ENCODE results near the gene PLEKHH2.
A peak's percentile ranks its signal among the peaks of the same experiment; 100 is the strongest.
"Not testable (repeated sequence)": the region's sequence is repeated elsewhere in the genome, so short reads cannot be mapped to it uniquely, and the experiment has no call there.

The PLEKHH2 gene

DNA sequence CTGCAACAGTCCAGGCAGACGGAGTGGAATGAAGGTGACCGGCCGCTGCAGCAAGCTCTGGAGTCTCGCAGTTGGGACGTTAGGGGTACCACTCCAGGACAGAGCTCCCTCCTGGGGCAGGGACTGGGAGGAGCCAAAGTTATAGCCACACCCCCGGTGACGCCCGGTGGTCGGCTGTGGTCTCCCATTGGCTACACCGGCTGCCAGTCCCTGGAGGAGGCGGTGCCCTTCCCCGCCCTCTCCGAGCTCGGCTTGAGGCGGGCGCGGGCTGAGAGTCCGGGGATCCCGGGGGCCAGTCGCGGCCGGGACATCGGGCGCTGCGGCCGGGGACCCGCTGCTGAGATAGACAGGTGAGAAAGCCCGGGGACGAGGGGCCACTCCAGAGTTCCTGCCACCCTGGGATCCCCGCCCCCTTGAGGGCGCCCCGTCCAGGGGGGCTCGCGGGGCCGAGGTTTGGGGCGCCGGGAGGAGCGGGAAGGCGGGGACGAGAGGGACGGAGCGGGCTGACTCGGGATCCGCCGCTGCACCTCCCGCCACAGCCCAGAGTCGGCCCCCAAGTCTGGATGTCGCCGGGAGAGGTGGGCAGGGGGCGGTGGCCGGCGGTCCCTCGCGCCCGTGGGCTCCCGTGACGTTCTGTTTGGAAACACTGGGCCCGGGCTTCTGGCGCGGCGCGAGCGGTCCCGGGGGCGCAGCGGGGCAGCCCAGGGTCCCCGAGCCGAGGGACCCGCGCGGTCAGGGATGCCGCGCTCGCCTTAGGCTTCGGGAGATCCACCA lies at the start of gene PLEKHH2:
PLEKHH2 (plus strand) TSS at position 231 of the 774 bp plus-strand sequence. CDS start 7,414 bp downstream, outside the sequence.
- ATAC-seq (peak; percentile 100), DNase-seq (peak; percentile 95)

DNA sequence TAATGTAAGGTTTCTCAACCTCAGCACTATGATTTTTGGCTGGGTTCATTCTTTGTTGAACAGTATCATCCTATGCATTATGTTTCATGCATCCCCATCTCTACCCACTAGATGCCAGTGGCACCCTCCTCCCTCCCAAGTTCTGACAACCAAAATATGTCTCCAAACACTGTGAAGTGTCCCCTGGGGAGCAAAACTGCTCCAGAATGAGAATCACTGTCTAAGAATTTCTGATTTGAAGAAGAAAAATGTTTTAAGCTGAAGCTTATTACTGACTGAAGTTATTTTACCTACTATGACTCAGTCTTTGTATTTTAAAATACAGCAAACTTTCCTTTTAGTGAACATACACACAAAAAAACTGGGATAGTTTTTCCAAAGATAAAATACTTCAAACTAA lies 44.6 kb upstream of the PLEKHH2 start:
- DNase-seq (no peak), ATAC-seq (no peak)

DNA sequence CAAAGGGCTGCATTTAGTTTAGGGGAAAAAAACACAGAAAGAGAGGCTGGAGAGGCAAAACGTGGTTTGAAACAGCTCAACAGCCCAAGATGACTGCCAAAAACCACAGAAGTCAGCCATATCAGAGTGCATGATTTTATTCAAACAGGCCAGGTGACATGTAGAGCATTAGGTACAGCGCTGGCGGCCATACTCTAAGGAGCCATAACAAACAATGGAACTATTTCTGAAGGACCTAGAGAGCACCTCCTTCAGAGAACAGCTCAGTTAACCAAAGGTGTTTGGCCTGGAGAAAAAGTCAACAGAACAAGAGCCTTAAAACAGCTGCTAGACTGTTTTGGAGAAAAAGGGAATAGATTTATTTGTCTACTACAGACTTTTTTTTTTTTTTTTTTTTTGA lies 43.8 kb upstream of the PLEKHH2 start:
- DNase-seq (no peak), ATAC-seq (no peak)

DNA sequence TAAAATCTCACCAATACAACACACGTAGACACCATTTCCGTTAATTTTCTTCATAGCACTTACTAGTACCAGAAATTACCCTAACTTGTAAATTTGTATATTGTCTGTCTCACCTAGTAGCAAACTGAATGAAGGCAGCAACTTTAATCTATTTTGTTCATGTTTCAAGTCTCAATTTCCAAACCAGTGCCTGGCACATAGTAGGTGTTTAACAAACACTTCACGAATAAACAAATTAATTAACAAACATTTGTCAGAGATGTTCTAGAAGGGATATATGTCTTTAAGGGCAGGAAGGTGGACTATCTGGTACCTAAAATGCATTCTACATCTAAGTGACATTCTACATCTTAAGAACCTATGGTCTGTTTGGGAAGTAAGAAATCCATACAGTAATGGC lies 42.2 kb upstream of the PLEKHH2 start:
- ATAC-seq (no peak), DNase-seq (no peak)

DNA sequence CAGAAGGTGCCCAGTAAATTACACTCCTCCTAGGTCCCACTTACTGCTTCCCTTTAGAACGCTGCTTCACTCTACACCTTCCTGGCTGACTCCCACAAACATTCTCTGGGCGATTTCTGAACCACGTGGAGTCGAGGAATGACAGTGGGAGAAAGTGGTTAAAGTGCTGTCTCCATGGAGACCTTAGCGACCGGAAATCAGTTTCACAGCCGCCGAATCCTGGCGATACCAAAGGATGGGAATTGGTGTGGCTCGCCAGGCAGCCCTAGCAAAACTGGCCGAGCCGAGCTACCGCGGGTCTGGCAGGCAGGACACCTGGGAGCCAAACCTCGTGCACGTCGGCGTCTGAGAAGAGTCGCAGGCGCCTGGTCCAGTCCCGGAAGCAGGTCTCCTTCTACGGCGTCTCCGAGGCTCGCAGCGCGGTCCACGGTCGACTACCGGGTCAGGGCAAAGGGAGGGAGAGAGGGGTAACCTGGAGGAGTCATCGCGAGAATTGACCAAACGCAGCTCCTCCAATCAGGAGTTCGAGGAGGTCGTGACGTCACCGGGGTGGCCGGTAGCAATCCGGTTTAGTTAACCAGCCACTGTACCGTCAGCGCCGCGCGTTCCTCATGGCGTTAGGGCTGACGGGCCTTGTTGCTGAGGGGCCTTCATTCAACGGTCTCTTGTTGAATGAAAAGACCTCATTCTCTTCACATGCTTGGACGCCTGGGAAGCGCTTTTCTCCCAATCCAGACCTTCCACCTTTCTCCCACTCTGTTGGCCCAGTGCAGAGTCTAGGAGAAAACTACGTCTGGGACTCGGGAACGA lies 41.3 kb upstream of the PLEKHH2 start, which contains the start of gene THADA:
THADA (minus strand) TSS at position 436 of the 810 bp plus-strand sequence. CDS start 3,646 bp downstream, outside the sequence.
- ATAC-seq: peak; percentile 99

DNA sequence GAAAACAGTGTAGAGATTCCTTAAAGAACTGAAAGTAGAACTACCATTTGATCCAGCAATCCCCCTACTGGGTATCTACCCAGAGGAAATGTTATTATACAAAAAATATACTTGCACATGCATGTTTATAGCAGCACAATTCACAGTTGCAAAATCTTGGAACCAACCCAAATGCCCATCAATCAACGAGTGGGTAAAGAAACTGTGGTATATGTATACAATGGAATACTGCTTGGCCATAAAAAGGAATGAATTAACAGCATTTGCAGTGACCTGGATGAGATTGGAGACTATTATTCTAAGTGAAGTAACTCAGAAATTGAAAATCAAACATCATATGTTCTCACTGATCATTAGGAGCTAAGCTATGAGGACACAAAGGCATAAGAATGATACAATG lies 36.5 kb upstream of the PLEKHH2 start:
- not testable (repeated sequence) for ATAC-seq, DNase-seq

More for the DNA sequence above, 41.3 kb upstream of the PLEKHH2 start, which contains the start of gene THADA:
- DNase-seq: peak; percentile 99

DNA sequence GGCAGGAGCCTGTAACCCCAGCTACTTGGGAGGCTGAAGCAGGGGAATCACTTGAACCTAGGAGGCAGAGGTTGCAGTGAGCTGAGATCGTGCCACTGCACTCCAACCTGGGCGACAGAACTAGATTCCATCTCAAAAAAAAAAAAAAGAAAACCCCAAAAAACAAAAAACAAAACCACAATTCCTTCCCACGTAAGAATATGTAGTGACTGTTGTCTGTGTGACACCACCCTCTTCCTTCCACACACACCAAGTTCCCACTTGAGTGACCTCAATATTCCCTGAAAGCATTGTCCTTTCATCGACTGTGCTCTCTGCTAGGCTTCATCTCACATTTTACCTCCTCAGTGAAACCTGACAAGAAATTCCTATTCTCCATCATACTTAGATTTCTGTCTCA lies 32.4 kb upstream of the PLEKHH2 start:
- ATAC-seq: no peak

DNA sequence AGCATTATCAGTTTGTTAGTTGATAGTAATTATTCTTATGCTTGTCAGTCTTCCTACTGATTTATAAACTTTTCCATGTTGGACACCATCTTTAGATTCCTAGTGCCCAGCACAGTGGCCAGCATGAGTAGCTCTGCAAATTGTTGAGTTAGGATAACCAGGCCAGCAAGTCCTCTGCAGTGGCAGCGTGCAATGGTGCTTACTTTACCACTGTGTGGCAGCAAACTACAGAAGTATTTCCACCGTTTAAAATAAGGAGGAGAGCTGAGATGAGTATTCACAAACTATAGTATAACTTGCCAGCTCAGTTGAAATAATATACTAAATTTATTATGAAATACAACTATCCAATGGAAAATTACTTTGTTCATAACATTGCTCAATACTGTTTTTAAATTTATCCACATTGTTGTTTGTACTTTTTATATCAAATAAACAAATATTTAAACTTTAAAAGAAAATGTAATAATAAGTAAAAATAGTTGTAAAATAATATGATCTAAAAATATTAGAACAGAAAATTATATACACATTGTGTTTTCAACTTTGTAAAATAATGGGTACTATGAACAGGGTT lies 31.9 kb upstream of the PLEKHH2 start:
- ATAC-seq (peak; percentile 77), DNase-seq (peak; percentile 23)

More for the DNA sequence above, 32.4 kb upstream of the PLEKHH2 start:
- DNase-seq: no peak

DNA sequence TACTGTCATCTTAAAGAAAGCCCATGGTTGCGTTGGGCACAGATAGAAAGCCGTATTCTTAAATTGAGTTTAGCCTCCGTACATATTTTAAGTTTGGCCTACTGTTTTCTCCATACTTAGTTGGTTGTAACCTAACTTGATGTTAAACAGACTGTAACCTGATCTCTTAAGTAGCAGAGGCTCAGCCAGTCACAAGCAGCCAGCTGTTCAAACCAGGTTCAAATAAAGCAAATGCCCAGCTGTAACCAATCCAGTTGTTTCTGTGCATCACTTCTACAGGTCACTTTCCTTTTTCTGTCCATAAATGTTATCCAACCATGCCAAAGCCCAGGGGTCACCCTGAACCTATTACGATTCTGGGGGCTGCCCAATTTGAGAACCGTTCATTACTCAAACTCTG lies 31.2 kb upstream of the PLEKHH2 start:
- DNase-seq (no peak), ATAC-seq (no peak)

DNA sequence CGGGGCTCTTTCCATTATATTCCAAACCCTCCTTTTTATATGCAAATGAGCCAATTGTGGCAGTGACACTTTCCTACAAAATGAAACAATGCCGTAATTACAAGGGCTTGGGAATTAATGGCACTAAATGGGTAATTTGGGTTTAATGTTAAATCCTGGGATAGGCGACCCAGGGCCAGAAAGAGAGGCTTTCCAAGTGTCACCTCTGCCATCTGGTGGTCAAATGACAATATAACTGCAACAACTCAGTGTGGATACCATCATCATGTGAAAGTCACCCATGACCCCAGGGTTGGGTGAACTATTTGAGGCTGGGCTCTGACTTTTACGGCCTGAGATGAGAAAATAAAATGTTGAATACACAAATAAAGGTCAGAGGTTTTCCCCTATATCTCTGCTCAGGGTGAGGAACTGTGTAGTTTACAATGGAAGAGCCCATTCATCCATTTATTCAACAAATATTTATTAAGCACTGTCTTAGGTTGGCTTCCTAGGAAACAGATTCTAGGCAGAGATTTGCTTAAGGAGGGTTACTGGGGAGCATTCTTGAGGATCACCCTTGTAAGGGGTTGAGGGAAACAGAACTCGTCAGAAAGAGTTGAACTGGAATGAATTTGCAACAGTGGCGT lies 27.7 kb upstream of the PLEKHH2 start:
- DNase-seq: peak; percentile 25
- peak; percentile 67 for ATAC-seq

DNA sequence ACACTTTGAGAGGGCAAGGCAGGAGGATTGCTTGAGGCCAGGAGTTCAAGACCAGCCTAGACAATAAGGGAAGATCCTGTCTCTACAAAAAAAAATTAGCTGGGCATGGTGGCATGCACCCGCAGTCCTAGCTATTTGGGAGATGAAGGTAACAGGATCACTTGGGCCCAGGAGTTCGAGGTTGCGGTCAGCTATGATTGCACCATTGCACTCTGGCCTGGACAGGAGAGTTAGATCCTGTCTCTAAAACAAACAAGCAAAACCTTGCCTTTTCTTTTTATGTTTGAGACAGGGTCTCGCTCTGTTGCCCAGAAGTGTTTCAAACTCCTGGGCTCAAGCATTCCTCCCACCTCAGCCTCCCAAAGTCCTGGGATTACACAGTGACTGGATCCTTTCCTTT lies 26.7 kb upstream of the PLEKHH2 start:
- no peak for ATAC-seq
- no peak for DNase-seq

DNA sequence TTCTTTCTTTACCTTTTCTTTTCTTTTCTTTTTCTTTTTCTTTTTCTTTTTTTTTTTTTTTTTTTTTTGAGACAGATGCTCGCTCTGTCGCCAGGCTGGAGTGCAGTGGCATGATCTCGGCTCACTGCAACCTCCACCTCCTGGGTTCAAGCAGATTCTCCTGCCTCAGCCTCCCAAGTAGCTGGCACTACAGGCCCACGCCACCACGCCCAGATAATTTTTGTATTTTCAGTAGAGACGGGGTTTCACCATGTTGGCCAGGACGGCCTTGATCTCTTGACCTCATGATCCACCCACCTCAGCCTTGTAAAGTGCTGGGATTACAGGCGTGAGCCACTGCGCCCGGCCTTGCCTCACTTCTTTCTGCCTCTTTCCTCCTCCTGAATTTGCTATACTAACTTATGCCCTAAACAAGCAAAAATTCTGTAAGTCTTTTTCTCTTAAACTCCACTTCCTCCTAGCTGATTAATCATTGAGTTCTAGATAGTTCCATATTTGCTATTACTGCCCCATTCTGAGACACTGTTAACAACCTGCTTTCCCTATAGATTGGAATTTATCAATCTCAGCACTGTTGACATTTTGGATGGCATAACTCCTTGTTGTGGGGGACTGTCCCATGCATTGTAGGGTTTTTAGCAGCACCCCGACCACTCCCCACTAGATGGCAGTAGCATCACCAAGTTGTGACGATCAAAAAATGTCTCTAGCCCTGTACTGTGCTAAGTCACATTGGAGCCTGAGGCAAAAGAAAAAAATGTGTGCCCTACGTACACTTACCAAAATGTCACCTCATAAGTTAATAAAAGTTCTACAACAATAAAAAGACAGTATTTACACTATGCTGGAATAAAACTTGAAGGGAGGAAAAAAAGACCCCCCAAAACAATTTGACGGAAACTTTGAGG lies 24.8 kb upstream of the PLEKHH2 start:
- ATAC-seq (peak; percentile 94), DNase-seq (peak; percentile 74)

DNA sequence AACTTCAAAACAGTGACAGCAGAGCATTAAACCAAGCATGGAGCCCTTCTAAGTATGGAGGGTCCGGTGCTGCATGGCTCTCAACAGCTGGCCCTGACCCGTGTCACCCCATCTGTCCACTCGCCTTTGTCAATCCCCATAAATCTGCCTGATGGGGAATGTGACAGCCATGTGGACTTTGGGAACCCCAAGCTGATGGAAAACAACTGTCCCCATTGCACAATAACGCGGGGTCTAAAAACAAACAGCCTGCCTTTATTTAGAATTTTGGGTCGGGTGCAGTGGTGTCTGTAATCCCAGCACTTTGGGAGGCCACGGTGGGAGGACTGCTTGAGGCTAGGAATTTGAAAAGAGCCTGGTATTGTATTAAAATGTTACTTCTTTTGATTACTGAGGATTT lies 24.1 kb upstream of the PLEKHH2 start:
- DNase-seq: no peak
- ATAC-seq: no peak

DNA sequence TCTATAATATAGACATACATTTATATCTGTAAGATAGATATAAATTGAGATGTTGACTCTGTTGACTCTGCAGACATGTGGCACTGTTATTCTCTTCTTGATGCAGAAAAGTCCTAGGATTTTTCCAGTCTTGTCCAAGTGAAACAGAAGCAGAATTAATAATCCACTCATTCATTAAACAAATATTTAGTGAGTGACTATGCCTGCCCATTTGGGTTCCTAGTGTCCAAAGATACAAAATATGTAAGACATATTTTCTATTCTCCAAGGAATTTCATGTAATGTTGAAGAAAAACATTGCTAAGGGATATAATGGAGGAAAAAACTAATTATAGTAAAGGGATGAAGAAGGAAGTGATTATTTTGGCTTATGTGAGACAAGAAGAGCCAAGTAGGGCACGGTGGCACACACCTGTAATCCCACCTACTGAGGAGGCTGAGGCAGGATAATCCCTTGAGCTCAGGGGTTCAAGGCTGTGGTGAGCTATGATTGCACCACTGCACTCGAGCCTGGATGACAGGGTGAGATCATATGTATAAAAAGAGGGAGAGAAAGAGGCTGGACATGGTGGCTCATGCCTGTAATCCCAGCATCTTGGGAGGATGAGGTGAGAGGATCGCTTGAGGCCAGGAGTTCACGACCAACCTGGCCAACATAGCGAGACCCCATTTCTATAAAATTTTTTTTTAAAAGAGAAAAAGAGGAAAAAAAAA lies 19.9 kb upstream of the PLEKHH2 start:
- DNase-seq (no peak), ATAC-seq (no peak)

DNA sequence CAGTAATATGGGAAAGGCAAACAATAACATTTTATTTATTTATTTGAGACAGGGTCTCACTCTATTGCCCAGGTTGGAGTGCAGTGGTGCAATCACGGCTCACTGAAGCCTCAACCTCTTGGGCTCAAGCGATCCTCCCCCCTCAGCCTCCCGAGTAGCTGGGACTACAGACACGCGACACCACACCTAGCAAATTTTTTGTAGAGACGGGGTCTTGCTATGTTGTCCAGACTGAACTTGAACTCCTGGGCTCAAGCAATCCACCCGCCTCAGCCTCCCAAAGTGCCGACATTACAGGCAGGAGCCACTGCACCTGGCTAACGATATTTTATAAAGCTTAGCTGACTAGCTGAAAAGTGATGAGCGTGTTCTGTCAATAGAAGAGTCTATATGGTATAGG lies 17.5 kb upstream of the PLEKHH2 start:
- no peak for ATAC-seq
- no peak for DNase-seq

DNA sequence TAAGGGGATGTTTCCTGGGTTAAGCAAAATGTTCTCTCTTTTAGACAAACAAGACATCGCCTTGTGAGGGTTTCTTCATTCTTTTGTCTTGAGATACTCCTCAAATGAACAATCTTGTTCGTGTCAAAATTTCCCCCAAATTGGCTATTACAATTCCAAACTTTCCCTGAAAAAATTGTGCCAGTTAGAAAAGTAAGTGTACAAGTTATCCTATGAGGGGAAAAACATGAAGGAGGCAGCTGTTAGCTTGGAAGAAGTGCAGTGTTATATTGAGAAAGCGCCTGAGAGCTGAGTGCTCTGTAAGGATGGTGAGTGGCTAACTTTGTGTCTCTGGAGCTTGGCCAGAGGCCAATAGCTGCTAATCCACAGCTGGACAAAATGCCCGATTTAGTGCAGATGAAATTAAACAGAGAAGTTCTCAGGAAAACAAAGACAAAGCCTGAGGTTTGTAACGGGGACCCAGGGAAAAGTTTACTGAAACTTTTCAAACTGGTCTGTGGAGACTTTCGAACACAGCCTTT lies 14.1 kb upstream of the PLEKHH2 start:
- DNase-seq (no peak), ATAC-seq (no peak)

DNA sequence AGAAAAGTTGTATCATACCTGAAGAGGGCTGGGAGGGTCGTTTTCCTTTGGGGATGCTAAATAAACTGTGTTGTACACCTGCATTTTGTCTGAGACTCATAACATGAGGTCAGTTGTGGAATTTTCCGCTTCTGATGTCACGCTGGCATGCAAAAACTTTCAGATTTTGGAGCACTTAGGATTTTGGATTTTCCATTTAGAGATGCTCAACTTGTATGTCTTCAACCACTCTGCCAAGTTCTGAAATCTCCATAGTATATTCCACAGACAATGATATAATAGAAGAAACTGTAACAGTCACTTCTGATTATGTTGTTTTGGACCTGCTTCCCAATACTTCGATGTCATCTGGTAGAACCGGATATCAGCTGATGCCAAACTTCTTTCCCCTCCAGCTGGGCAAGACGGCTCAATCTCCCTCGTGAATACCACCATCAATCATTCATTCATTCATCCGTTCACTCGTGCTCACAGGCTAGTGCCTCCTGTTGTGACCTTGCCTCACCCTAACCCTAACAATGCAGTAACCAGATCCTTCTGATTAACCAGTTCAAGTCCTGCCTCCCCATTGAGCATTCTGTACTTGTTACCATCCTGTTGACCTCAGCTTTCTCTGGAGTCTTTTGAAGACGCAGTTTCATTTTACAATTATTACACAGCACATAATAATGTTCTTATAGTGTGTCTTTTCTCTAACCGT lies 5.3 kb upstream of the PLEKHH2 start:
- DNase-seq: no peak
- no peak for ATAC-seq

DNA sequence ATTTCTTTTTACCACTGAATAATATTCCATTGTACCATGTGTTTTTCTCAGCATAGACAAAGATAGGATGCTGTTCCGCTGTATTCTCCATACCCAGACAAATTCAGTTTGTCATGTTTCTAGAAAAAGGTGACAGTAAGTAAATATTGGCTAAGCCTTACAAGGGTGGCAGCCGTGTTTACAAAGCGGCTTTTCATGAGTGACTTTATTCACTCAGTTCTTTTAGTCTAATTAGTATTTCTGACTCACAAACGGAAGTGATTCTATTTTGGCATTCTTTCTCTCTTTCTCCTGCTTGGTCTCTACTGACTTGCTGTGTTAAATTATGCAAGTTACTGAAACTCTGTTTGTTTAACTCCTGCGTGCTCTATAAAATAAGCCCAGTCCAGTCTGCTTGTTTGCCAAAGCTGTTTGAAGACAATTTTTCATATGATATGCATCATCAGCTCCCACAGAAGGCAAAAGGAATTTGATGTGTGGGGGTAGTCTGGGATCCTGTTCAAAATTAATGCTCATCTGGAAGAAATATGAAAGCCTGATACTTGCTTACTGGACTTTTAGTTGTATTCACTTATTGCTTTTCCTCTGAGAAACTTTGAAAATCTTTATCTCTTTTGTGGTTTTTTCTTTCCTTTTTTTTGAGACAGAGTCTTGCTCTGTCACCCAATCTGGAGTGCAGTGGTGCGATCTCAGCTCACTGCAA lies 2.3 kb upstream of the PLEKHH2 start:
- no peak for ATAC-seq
- no peak for DNase-seq

DNA sequence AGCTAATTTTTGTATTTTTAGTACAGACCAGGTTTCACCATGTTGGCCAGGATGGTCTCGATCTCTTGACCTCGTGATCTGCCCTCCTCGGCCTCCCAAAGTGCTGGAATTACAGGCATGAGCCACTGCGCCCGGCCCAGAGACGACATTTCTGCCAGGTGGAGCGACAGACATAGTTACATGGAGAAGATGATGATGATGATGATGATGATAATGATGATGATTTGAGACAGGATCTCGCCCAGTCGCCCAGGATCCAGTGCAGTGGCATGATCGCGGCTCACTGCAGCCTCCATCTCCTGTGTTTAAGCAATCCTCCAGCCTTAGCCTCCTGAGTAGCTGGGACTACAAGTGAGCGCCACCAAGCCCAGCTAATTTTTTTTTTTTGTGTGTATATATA lies 907 bp upstream of the PLEKHH2 start:
- ATAC-seq, DNase-seq: not testable (repeated sequence)
